PFSK-1 (cell line): ENCODE results near the gene KCNMA1.

Experiments used
- POLR2AphosphoS5 ChIP-seq: IDR thresholded peaks from 2 replicates; pipeline ENCODE4 v1.6.1; 2012; ENCODE audit warnings: low read depth, mild to moderate bottlenecking, control low read depth, low read length, moderate library complexity
- SIN3A ChIP-seq: IDR thresholded peaks from 2 replicates; pipeline ENCODE4 v1.6.1; 2012; ENCODE audit warnings: mild to moderate bottlenecking, low read length, moderate library complexity, borderline replicate concordance; ENCODE audit not compliant: insufficient read depth
- TAF1 ChIP-seq: IDR thresholded peaks from 2 replicates; pipeline ENCODE4 v1.6.1; 2012; ENCODE audit warnings: low read length, control low read depth, borderline replicate concordance; ENCODE audit not compliant: insufficient read depth
- TF ChIP-seq, protein P1 (sequence below), 2 experiments: IDR thresholded peaks; 2 replicates each; pipeline versions ENCODE4 v1.6.1 to v1.8.0; 2011 to 2012; ENCODE audit warnings: low read depth in 2 of 2, low read length in 2 of 2, control low read depth in 1 of 2, inconsistent platforms in 1 of 2, mild to moderate bottlenecking in 1 of 2, moderate library complexity in 1 of 2; ENCODE audit not compliant: insufficient read depth in 1 of 2

- TF ChIP-seq, protein P1, sequence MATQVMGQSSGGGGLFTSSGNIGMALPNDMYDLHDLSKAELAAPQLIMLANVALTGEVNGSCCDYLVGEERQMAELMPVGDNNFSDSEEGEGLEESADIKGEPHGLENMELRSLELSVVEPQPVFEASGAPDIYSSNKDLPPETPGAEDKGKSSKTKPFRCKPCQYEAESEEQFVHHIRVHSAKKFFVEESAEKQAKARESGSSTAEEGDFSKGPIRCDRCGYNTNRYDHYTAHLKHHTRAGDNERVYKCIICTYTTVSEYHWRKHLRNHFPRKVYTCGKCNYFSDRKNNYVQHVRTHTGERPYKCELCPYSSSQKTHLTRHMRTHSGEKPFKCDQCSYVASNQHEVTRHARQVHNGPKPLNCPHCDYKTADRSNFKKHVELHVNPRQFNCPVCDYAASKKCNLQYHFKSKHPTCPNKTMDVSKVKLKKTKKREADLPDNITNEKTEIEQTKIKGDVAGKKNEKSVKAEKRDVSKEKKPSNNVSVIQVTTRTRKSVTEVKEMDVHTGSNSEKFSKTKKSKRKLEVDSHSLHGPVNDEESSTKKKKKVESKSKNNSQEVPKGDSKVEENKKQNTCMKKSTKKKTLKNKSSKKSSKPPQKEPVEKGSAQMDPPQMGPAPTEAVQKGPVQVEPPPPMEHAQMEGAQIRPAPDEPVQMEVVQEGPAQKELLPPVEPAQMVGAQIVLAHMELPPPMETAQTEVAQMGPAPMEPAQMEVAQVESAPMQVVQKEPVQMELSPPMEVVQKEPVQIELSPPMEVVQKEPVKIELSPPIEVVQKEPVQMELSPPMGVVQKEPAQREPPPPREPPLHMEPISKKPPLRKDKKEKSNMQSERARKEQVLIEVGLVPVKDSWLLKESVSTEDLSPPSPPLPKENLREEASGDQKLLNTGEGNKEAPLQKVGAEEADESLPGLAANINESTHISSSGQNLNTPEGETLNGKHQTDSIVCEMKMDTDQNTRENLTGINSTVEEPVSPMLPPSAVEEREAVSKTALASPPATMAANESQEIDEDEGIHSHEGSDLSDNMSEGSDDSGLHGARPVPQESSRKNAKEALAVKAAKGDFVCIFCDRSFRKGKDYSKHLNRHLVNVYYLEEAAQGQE (IDR thresholded peaks at IDR 0.05; ENCODE audit: insufficient read depth in 1 of 2, low read depth in 2 of 2, low read length in 2 of 2) = no peak
- TF ChIP-seq POLR2AphosphoS5 = no peak
- TF ChIP-seq TAF1 = no peak
- no peak for TF ChIP-seq SIN3A
Measured at GRCh38 chr10:77510294-77510693, 127.3 kb downstream of the KCNMA1 start.
